Cardiac fibroblast (primary cell): ENCODE data around the gene NEURL3.
A peak's percentile ranks its signal among the peaks of the same experiment; 100 is the strongest.

Experiments used
- DNase-seq, 2 donors: peaks; one replicate each; pipeline versions ENCODE4 v3.0.0 to v3.0.0-alpha.2; 2010; ENCODE audit warnings: low read depth in 2 of 2
- H3K4me3 ChIP-seq, 2 donors: replicated peaks in 1 of 2; 1 replicate in 1 of 2; 2 replicates in 1 of 2; pipeline ENCODE4 v1.5.1; 2011; ENCODE audit warnings: low read depth in 2 of 2, low read length in 2 of 2, mild to moderate bottlenecking in 2 of 2, moderate library complexity in 1 of 2
- CTCF ChIP-seq: IDR thresholded peaks from one replicate; pipeline ENCODE4 v1.5.1; 2011; ENCODE audit warnings: low read depth, mild to moderate bottlenecking, low read length, inconsistent platforms

NEURL3 gene

GRCh38 chr2:96509847-96510230, 4.7 kb upstream of the NEURL3 start:
- H3K4me3 ChIP-seq = no peak overlapping the region
- DNase-seq = no peak
- no peak for TF ChIP-seq CTCF

GRCh38 chr2:96509114-96509846, 4.1 kb upstream of the NEURL3 start:
- TF ChIP-seq CTCF = peak; percentile 98
- no peak overlapping the region for H3K4me3 ChIP-seq

GRCh38 chr2:96508521-96509113, 3.5 kb upstream of the NEURL3 start:
- H3K4me3 ChIP-seq = no peak overlapping the region
- no peak for TF ChIP-seq CTCF
- no peak for DNase-seq

More at GRCh38 chr2:96509114-96509846, 4.1 kb upstream of the NEURL3 start:
- DNase-seq = peak; percentile 89 to 91

- peak overlapping the region; percentile 25 to 41 for H3K4me3 ChIP-seq
- DNase-seq = peak; percentile 56 to 60
- peak; percentile 80 for TF ChIP-seq CTCF
Measured at GRCh38 chr2:96507957-96508520, 2.9 kb upstream of the NEURL3 start.

GRCh38 chr2:96506907-96507240, 1.7 kb upstream of the NEURL3 start:
- TF ChIP-seq CTCF = no peak
- DNase-seq = no peak
- H3K4me3 ChIP-seq = no peak overlapping the region

- H3K4me3 ChIP-seq = no peak overlapping the region
- no peak for TF ChIP-seq CTCF
- DNase-seq = no peak
Measured at GRCh38 chr2:96506016-96506906, 1.1 kb upstream of the NEURL3 start.
